ENCODE data around the gene CHD8.

Gene CHD8

DNA sequence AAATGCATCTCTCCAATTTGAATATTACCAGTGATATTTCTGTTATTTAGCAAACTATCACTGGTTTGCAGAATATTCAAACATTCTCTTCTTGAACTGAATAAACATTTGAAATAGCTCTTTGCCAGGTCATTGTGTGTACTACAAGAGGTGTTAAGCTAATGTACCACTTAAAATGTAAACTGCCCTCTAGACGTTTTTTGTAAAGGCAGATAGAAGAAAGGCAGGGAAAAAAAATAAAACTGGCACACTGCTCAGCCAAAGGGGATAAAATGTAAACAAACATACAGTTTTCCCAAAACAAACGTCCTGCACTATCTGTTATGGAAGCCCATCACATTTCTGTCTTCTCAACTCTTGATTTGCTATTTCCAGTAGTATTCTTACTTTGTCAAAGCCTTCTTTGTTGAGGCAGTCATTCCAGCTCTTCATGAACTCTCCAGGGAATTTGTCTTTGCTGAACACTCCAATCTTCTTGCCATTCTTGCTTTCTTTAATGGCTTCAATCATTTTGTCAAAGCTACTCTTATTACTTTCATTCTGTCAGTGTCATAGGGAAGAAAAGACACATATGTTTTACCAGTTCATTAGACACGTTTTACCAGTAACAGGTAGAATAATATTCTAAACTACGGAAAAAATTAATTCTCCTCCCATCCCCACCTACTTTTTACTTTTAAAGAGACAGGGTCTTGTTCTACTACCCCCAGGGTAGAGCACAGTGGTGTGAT, 85.8 kb downstream of the CHD8 start:
- DNase-seq, result no peak

DNA sequence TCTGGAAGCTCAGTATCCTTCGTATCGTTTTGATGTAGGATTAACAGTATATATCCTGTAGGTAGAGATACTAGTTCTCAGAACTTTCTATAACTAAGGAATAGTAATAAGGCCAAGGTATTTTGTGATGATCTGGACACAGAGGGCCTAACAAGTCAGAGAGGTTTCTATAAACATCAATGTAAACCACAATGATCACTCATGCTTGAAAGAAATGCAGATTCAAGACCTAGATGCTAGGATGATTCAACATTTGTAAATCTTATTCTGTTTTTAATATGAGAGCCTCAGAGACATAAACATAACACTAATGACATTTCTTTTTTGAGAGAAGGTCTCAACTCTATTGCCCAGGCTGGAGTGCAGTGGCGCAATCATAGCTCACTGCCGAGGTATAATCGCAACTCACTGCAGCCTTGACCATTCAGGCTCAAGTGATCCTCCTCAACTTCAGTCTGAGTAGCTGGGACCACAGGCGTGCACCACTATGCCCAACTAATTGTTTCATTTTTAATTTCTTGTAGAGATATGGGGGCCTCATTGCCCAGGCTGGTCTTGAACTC, 88.3 kb downstream of the CHD8 start:
- no peak for DNase-seq

DNA sequence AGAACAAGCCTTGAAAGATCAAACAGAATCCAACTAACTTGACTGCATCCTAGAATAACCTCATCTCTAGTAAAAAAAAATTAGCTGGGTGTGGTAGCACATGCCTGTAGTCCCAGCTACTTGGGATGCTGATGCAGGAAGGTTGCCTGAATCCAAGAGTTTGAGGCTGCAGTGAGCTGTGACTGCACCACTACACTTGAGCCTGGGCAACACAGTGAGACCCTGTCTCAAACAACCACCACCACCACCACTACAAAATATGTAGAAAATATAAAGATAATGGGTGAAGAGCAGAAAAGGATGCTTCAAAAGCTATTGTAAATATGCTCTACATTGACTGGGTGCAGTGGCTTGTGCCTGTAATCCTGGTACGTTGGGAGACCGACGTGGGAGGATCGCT, 99.4 kb downstream of the CHD8 start:
- DNase-seq, result no peak

DNA sequence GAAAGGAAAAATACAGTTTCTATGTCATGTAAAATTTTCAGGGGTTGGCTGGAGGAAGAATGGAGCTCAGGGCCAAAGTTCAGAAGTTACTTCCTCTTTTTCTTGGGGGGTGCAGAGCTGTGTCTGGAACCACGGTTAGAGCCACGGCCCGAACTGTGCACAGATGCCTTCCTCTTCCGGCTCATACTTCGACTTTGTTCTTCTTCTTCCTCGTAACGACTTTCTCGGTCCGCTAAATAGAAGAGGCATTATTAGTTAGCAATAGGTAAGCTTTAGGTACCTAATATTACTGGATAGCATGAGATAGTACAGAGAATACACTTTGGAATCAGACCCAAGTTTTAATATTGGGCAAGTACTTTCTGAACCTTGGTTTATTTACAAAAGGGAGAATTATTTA, 103.3 kb downstream of the CHD8 start:
- no peak for DNase-seq

DNA sequence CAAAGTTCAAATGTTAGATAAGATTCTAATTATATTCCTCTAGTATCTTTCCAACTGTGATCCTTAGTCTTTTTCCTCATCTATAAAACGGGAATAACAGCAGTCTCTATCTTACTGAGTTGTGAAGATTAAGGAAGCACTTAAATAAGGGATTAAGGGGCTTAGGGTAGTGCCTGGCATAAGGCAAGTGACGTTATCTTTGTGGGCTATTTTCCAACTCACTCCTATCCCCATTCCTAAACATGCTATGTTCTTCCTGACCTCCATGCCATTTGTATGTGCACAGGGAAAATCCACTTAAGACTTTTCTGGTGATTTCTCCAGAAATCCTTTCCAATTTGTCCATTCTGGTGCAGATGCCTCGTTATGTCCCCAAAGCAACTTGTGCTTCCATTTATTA, 105.4 kb downstream of the CHD8 start:
- no peak for DNase-seq

DNA sequence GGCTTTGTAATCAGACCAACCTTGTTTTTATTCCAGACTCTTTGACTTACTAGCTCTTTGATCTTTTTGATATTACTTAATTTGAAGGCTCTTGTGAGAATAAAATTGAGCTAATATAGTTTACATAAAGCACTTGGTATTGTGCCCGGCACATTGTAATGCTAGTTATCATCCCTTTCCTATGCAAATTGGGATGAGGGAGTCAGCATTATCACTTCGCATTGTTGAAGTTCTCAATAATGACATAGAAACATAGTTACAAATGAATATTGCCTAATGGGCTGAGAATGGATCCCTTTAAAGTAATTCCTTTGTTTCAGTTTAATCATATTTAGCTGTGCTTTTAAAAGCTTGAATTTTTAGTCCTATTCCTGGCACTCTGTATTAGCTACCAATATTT, 108.7 kb downstream of the CHD8 start:
- no peak for DNase-seq

DNA sequence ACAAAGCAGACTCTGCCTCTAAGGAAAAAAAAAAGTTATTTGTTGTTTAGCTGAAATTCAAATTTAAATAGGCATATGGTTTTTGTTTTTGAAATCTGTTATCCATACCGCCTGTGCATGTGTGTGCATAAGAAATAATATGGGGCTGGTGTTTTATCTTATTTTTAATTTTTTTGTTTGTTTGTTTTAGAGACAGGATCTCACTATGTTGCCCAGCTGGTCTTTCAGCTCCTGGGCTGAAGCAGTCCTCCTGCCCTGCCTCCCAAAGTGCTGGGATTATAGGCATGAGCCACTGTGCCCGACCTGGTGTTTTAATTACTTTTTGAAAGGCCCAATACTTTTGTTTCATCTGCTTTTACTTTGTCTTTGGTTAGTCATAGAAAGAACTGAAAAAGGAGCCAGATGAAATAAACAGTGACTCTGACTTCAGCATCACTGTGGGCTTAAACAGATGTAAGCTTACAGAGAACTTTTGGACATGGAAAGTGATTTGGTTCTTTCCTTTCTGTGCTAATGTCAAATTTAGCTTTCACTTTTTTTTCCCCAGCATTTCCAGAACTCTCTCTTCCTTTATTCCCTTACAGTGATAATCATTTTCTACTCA, 109.3 kb downstream of the CHD8 start:
- no peak for DNase-seq

DNA sequence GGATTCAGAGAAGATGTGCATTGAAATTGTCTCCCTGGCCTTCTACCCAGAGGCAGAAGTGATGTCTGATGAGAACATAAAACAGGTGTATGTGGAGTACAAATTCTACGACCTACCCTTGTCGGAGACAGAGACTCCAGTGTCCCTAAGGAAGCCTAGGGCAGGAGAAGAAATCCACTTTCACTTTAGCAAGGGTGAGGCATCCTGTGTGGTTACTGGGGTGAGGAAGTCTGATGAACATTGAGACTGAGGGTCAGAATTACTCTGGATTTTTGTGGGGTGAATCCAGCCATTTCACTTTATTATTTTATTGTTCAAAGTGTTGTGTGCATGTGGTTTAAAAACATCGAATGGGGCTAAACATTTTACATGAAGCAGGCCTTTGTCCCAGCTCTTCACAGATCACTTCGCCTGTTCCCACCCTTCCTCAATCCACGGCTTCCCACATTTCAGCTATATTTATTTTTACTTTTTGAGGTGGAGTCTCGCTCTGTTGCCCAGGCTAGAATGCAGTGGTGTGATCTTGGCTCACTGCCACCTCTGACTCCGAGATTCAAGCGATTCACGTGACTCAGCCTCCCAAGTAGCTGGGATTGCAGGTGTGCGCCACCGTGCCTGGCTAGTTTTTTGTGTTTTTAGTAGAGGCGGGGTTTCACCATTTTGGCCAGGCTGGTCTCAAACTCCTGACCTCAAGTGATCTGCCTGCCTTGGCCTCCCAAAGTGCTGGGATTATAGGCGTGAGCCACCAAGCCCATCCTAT, 112.7 kb downstream of the CHD8 start:
- no peak for DNase-seq

Data from NCI-H510A treated with DMSO at 0.1 percent for 48 hours (cell line).